SIG-M5 treated with dmso at 0.1 percent for 504 hours (cell line): ENCODE measurements around the gene MXRA8.

ENCODE experiments used
- DNase-seq: peaks from one replicate; lab custom pipeline; 2025; ENCODE audit not compliant: unreplicated experiment; lab: John Stamatoyannopoulos, UW

The MXRA8 gene

GRCh38 chr1:1337793-1338147 is 20.6 kb downstream of the MXRA8 start:
- DNase-seq, result no peak

DNA sequence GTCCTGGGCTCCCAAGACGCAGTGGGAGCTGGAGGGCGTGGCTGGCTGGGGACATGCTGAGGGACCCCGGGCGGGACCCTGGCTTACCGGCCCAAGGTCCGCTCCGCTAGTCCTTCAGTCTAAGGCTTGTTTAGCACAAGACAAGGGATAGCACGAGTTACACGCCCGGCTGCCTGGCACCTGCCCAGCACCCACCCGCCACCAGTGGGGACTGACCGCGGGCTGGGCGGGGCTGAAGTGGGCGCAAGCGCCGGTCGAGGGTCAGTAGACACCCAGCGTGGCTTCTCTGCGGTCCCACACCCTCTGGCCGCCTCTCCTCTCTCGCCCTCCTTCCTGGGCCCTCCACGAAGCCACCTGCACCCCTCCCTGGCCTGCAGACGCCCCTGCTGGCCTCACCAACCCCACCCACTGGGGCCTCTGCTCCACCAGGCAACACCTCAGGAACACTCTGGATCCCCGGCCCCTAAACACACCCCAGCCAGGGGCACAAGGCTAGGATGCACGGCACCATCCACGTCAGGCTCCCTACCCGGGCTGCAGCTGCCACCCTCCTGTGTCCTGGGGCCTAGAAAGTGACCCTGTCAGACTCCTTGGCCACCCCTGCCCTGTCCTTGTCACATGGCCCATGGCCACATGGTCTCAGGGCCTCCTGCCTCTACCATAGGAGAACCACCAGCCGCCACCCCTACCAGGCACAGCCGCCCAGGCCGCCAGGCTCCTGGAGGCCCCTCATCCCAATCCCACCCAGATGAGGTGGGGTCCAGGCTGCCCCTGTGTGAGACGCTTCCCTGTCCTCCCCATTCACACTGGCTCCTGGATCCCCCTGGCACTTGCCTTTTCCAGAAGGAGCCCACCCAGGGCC is 21.2 kb downstream of the MXRA8 start:
- no peak for DNase-seq

GRCh38 chr1:1336446-1336845 is 21.9 kb downstream of the MXRA8 start:
- DNase-seq, result no peak

DNA sequence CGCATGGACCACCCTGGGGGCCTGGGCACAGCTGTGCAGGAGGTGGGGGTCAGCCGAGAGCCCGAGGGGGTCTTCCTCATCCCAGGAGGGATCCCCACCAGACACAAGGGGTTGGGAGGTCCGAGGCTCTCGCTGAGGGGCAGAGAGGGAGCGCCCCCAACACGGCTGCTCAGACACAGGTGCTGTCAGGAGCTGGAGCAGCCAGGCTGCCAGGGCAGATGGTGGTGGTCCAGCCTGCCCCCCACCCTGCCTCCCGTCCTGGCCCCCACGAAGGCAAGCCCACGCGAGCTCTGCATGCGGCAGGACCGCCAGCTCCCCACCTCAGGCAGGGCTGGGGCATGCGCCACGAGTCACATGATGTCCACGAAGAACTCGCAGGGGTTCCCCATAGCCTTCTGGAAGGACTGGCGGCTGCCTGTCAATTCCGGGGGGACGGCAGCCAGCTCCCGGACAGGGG is 22.5 kb downstream of the MXRA8 start:
- no peak for DNase-seq

DNA sequence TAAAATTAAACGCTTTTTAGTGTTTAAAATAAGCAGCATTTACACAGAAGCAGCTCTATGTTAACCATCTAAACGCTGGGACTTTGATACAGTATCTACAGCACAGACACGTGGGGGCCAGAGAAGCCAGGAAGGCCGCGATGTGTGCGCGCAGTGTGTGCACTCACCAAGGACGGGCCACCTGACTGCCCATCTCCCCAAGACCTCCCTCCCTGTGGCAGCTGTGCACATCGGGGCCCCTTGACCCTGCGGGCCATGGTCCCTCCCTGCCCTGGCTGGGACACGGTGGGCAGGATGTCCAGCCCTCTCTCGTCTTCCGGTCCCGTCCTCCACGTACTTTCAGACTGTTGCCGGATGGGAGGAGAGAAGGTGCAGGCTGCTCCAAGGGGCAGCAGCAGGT is 23.1 kb downstream of the MXRA8 start:
- DNase-seq, result no peak

DNA sequence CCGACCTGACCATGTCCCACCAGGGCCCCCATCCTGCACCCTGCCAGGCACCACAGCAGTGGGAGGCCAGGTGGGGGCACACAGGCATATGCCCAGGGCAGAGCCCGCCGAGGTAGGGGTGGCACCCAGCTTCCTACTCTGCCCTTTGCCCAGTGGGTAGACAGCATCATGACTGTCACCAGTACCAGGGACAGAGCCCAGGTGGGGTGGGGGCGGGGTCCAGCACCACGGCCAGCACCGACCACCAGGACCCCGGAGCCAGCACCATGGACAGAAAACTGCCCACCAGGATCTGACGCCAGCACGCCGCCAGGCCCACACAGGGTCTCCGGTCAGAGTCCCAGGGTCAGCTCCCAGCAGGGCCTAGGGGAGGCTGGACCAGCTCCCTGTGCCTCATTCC is 23.5 kb downstream of the MXRA8 start:
- no peak for DNase-seq

GRCh38 chr1:1333551-1334241 is 24.7 kb downstream of the MXRA8 start:
- no peak for DNase-seq

DNA sequence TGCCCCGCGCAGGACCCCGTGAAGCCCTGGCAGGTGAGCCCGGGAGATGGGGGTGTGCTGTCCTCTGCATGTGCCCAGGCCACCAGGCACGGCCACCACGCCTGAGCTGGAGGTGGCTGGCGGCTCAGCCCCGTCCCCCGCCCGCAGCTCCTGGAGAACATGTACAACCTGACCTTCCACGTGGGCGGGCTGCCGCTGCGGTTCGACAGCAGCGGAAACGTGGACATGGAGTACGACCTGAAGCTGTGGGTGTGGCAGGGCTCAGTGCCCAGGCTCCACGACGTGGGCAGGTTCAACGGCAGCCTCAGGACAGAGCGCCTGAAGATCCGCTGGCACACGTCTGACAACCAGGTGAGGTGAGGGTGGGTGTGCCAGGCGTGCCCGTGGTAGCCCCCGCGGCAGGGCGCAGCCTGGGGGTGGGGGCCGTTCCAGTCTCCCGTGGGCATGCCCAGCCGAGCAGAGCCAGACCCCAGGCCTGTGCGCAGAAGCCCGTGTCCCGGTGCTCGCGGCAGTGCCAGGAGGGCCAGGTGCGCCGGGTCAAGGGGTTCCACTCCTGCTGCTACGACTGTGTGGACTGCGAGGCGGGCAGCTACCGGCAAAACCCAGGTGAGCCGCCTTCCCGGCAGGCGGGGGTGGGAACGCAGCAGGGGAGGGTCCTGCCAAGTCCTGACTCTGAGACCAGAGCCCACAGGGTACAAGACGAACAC is 25.4 kb downstream of the MXRA8 start:
- DNase-seq, result no peak

DNA sequence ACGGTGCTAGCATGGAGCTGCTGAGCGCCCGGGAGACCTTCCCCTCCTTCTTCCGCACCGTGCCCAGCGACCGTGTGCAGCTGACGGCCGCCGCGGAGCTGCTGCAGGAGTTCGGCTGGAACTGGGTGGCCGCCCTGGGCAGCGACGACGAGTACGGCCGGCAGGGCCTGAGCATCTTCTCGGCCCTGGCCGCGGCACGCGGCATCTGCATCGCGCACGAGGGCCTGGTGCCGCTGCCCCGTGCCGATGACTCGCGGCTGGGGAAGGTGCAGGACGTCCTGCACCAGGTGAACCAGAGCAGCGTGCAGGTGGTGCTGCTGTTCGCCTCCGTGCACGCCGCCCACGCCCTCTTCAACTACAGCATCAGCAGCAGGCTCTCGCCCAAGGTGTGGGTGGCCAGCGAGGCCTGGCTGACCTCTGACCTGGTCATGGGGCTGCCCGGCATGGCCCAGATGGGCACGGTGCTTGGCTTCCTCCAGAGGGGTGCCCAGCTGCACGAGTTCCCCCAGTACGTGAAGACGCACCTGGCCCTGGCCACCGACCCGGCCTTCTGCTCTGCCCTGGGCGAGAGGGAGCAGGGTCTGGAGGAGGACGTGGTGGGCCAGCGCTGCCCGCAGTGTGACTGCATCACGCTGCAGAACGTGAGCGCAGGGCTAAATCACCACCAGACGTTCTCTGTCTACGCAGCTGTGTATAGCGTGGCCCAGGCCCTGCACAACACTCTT is 26.2 kb downstream of the MXRA8 start:
- DNase-seq, result no peak

- no peak for DNase-seq
These were observed 27.0 kb downstream of the MXRA8 start, which contains the start of gene TAS1R3 for GRCh38 chr1:1331068-1331965. TSS of gene TAS1R3 (plus strand) at chr1:1331280. CDS start at chr1:1331346, 66 bp downstream.

DNA sequence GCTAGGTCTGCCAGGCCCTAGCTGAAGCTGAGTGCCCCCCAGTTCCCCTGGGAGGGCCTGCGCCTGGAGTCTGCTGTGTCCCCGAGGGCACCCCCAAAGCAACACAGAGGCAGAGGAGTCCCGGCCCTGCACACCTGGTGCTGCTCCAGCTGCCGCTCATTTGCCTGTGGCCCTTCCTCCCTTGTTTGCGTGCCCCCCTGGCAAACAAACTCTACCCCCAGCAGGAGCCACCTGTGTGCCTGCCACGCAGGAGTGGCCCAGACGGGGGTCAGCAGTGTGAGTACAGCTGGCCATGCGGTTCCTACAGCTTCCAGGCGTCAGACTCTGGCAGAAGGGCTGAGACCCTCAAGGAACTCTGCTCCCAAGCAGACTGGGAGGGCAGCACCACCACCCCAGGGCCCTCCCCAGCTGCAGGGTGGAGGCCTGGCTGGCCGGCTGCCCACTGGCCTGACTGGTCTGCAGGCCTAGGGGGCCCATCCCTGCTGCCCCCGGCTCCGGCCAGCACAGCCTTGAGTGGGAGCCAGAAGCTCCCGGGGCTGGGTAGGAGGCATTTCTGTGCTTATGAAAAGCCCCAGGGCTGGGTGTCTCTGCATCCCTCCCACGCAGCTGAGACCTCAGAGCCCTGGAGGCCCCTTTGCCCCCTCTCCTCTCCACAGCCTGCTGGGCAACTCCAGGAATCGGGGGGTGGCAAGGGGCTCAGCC is 27.8 kb downstream of the MXRA8 start:
- no peak for DNase-seq

- DNase-seq, result no peak
These were observed 28.8 kb downstream of the MXRA8 start for GRCh38 chr1:1329304-1330210.

- DNase-seq, result no peak
These were observed 30.1 kb downstream of the MXRA8 start for GRCh38 chr1:1328254-1328653.

DNA sequence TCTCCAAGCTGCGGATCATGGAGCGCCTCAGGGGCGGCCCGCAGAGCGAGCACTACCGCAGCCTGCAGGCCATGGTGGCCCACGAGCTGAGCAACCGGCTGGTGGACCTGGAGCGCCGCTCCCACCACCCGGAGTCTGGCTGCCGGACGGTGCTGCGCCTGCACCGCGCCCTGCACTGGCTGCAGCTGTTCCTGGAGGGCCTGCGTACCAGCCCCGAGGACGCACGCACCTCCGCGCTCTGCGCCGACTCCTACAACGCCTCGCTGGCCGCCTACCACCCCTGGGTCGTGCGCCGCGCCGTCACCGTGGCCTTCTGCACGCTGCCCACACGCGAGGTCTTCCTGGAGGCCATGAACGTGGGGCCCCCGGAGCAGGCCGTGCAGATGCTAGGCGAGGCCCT is 31.1 kb downstream of the MXRA8 start:
- DNase-seq, result no peak

DNA sequence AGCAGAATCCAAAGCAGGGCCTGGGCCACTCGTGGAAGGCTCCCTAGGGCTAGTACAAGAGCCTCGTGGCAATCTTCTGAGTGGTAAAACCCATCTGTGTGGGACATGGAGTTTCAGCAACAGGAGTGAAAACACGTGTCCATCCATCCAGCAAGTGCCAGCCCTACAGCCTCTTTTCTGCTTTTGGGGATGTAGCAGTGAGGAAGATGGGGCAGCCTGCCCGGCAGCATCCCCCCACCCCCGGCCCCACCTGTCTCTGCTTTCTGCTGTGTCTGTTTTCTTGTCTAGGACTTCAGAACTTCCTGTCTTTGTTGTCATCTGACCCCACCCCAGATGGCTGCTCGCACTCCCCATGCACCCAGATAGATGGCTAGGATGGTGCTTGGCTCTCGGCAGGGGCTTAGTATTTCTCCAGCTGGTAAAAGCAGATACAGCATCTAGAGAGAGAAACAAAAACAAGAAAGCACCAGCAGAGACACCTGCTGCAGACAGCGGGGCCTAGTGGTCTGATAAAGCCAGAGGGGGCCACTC is 32.2 kb downstream of the MXRA8 start:
- no peak for DNase-seq

DNA sequence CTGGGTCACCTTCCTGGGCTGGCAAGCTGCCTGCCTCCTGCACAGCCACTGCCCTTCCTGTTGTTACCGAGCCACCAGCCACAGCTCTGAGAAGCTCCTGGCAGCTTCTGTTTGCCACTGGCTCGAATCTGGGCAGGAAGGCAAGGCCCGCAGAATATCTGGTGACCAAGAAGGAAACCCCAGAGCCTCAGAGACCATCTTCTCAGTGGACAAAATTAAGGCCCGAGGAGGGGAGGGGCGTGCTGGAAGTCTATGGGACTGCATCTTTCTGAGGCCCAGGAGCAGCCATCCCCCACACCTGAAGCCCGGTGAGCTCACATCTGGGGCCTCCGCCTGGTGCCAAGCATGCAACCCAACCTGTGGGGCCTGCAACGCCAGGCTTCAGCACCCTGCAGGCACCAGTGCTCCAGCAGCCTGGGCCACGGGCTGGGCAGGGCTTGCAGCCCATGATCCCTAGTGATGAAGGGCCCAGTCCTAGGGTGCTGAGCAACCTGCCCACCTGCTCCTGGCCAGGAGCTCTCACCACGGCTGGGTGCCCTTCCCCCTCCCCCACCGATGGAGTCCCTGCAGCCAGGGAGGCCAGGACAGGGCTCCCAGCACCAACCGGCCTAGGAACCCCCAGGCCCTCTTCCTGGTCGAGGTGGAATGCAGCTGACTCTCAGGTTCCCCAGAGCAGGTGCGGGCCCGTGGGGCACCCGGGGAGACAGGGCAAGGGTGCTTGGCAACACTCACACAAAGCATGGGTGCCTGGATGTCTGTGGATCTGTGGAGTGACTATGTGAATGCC is 32.9 kb downstream of the MXRA8 start:
- DNase-seq, result no peak

- peak; percentile 79 for DNase-seq
These were observed 33.6 kb downstream of the MXRA8 start, which contains the start of the genes CPTP and INTS11 for GRCh38 chr1:1324524-1325287. TSS of gene CPTP (plus strand) at chr1:1324802. CDS start at chr1:1326911, 2,109 bp downstream. TSS of gene INTS11 (minus strand) at chr1:1324660. CDS start at chr1:1324608, 52 bp downstream.
